ENCODE data around the gene PTGER2. TPM values are rescaled to one million over a fixed set of nuclear protein-coding genes. Genes with fewer than 3 reads are reported as not detected.

The PTGER2 gene
- total and polyA plus RNA-seq, 12 donors = 0.18 to 2.9 (median 1.3) TPM; not detected in 1

- H3K27ac ChIP-seq = no peak overlapping the region
- no peaks in the 10 kb centered on the region for H3K27me3 ChIP-seq
- peaks cover 0 to 6% of the 10 kb centered on the region in 2 donors for H3K4me1 ChIP-seq (replicated peaks in 1 of 2)
- no peak for DNase-seq
- no peaks in the 10 kb centered on the region for H3K36me3 ChIP-seq (replicated peaks in 1 of 2)
- TF ChIP-seq CTCF (IDR thresholded peaks at IDR 0.05) (no peak), POLR2A (IDR thresholded peaks at IDR 0.05) (no peak)
- intact Hi-C loops (cut with DNase I) = no loop called here
- H3K4me3 ChIP-seq = no peak overlapping the region
- H3K9me3 ChIP-seq (replicated peaks in 1 of 3) = no peaks in the 10 kb centered on the region
- WGBS, 4 donors = 10 to 21% (median 18%) methylated on average over 3 of the region's 3 CpGs
These were observed 34.7 kb upstream of the PTGER2 start for GRCh38 chr14:52279408-52279807.

GRCh38 chr14:52283099-52283498, 31.0 kb upstream of the PTGER2 start:
- intact Hi-C loops (cut with DNase I) = no loop called here
- WGBS, 4 donors = 65 to 77% (median 69%) methylated on average over 2 of the region's 2 CpGs
- no peak overlapping the region for H3K4me3 ChIP-seq
- no peak overlapping the region for H3K27ac ChIP-seq
- peaks cover 5% of the 10 kb centered on the region for H3K27me3 ChIP-seq
- DNase-seq = no peak
- no peaks in the 10 kb centered on the region for H3K36me3 ChIP-seq (replicated peaks in 1 of 2)
- peaks cover 0 to 6% of the 10 kb centered on the region in 2 donors for H3K4me1 ChIP-seq (replicated peaks in 1 of 2)
- H3K9me3 ChIP-seq (replicated peaks in 1 of 3) = no peaks in the 10 kb centered on the region
- no peak for TF ChIP-seq CTCF (IDR thresholded peaks at IDR 0.05)
- no peak for TF ChIP-seq POLR2A (IDR thresholded peaks at IDR 0.05)

DNA sequence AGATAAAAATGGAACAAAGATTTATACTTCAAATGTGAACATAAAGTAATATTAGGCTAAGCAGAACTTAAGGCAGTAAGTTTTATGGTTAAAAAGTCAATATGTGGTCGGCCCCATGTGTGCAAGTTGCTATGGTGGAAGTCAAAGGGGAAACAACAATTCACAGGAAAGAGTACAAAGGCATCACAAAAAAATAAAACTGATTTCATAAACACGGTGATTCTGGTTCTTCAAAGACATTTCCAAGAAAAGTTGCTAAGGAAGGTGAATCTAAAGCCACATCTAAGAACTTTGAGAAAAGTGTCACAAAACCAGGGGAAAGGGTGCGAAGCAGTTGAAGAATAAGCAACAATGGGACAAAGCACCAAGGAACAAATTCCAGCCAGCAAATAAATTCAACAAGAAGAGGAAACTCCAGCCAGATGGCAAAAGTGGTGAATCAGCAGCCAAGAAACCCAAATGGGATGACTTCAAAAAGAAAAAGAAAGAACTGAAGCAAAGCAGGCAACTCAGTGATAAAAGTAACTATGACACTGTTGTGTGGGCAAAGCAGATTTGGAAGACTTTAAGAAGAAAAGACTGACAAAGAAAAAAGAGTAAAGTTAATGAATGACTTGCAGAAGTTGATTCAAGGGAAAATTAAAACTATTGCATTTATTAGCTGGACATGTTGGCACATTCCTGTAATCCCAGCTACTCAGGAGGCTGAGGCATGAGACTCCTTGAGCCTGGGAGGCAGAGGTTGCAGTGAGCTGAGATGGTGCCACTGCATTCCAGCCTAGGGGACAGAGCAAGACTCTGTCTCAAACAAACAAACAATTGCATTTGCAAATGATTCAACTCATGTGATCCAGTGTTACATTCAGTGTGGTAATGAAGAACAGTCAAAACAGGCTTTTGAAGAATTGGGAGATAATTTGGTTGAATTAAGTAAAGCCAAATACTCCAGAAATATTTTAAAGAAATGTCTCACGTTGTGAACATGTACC, 27.2 kb upstream of the PTGER2 start:
- DNase-seq = no peak
- Histone ChIP-seq H3K9me3 (replicated peaks in 1 of 3) (no peaks in the 10 kb centered on the region), H3K27ac (no peak overlapping the region), H3K4me1 (replicated peaks in 1 of 2) (no peaks in the 10 kb centered on the region), H3K27me3 (peaks cover 5% of the 10 kb centered on the region), H3K36me3 (replicated peaks in 1 of 2) (no peaks in the 10 kb centered on the region), H3K4me3 (no peak overlapping the region)
- TF ChIP-seq POLR2A (IDR thresholded peaks at IDR 0.05) (no peak), CTCF (IDR thresholded peaks at IDR 0.05) (no peak)
- intact Hi-C loops (cut with DNase I) = no loop called here
- 67 to 74% (median 72%) methylated on average over 4 of the region's 4 CpGs for WGBS, 4 donors

DNA sequence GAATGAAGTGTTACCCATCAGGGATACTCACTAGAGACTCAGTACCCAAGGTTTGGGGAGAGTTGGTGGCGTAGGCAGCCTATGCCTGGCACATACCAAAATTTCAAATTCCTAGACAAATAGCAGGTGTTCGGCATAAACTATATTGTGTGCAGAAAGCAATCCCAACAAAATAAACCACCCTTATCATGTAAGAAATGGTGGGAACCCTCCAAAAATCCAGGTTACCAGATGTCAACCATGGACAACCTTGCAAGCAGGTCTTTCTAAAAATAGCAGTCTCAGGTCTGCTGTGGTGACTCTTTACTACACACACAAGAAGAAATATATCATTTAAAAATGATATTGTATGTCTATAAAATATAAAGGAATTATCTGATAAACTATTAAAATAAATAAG, 17.7 kb upstream of the PTGER2 start:
- TF ChIP-seq CTCF (IDR thresholded peaks at IDR 0.05) = no peak
- TF ChIP-seq POLR2A (IDR thresholded peaks at IDR 0.05) = no peak
- WGBS, 4 donors = 88 to 100% (median 96%) methylated on average over 2 of the region's 2 CpGs
- Histone ChIP-seq H3K36me3 (replicated peaks in 1 of 2) (no peaks in the 10 kb centered on the region), H3K9me3 (replicated peaks in 1 of 3) (no peaks in the 10 kb centered on the region), H3K27me3 (no peaks in the 10 kb centered on the region), H3K27ac (no peak overlapping the region), H3K4me3 (no peak overlapping the region), H3K4me1 (replicated peaks in 1 of 2) (no peaks in the 10 kb centered on the region)
- intact Hi-C loops (cut with DNase I) = loop anchor here in 1 of 2 donors (10.0 kb wide), 1 partner anchor 178 kb away; no protein-coding TSS in a partner anchor
- DNase-seq = no peak

All from adrenal gland (tissue), 12 donors.